Hypothalamus (tissue), 51 donors: ENCODE measurements around the gene SIPA1L3.

ENCODE experiments used
- DNase-seq, 51 donors: peaks; one replicate each; lab custom pipeline; 2025; lab: John Stamatoyannopoulos, UW

Gene SIPA1L3

DNA sequence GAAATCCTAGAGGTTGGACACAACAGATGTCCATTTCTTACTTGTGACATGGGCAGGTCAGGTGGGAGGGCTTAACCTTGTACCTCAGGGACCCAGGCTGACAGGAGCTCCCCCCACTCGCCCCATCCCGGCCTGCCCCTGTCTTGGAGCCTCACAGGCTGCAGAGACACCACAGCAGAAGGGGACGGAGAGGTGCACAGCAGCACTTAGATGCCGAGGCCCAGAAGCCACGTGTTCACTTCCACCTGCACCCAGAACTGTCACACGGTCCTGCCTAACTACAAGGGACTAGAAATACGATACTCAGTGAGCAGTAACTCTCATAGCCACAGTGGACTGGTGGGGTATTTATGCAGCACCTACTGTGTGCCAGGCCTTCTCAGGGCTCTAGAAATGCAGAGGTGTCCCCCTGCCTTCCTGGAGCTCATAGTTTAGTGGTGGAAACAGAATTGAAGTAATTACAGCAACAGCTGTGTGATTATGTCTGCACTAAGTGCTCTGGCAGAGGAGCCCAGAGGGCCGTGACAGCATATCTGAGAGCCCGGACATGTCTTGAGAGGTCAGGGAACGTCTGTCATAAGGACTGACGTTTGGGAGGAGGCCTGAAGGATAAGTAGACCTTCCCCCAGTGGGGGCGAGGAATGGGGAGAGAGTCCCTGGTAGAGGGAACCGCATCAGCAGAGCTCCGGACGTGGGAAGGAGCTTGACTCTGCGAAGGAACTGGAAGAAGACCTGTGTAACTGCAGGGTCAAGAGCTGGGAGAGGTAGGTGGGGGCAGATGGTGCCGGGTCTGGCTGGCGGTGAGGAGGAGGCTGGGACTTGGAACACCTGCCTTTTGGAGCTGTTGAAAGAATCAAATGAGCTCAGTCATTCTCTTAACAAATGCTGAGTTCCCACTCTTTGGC, 130.0 kb downstream of the SIPA1L3 start:
- DNase-seq: no peak

DNA sequence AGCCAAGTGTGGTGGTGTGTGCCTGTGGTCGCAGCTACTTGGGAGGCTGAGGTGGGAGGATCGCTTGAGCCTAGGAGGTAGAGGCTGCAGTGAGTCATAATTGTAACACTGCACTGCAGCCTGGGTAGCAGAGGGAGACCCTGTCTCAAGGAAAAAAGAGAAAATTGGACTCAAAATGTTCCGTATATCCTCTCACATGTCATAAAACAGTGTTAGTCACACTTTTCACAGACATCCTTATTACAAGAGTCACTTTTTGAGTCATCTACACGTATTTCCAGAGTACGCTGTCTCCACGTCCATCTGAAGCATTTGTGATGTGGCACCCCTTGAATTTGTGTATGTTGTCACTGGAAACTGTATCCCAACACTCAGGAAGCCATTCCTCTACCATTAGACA, 133.0 kb downstream of the SIPA1L3 start:
- no peak for DNase-seq

DNA sequence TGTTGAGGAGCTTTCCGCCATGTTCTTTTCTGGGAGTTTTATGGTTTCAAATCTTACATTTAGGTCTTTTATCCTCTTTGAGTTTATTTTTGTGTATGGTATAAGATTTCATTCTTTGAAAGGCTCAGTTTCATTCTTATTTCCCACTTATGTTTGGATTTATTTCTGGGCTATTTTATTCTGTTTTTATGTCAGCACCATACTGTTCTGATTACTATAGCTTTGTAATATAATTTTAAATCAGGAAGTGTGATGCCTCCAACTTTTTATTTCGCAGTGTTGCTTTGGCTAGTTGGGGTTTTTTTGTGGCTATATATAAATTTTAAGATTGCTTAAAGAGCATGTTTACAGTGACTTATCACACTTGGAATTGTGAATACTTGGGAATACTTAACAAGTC, 135.1 kb downstream of the SIPA1L3 start:
- no peak for DNase-seq

DNA sequence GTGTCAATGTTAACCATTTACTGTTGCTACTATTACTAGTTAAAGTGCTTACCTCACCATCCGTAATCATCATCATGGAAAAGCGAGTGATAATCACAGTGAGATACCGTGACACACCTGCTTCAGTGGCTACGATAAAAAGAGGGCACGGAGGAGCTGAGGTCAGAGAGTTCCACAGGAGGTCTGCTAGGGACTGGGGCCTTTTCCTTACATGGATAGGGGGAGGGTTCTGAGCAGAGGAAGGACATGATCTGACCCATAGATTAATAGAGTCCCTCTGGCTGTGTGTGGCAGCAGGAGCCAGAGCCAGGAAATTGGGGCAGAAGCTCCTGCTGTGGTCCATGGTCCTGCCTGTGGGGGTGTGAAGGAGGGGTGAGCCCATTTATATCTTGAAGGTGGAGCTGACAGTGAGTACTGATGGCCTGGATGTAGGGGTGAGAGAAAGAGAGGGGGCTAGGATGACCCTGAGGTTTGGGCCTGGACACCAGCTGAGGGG, 136.7 kb downstream of the SIPA1L3 start:
- no peak for DNase-seq

DNA sequence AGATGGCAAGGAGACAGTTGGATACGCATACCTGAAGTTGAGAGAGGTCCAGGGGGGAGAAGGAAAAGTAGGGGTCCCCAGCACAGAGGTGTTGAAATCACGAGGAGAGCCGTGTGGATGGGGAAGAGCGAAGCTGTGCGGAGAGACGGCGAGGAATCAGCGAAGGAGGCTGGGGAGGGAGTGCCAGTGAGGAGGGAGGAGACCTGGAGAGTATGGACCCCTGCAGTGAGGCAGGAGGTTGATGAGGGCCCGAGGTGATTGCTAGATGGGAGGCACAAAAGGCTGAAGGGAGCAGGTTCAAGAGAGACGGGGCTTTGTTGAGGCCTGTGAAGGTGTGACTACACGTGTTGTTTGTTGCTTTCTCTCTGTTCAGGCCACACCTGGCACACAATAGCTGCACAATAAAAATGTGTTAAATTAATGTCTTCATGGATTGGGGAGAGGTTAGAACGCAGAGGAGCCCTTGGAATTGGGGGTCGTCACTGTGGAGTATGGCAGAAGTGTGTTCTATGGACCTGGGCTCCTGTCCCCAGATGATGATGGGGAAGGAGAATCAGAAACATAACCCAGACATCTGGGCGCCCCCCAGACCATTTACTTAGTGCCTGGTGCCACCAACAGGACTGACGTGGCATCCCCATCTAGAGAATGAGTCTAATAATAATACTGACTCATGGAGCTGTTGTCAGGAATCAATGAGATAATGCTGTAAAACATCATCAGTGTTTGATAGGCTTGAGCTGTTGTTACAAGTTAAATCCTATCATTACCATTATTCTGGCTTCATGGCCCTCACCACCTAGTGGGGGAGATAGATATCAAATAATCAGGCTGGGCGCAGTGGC, 137.5 kb downstream of the SIPA1L3 start:
- no peak for DNase-seq

DNA sequence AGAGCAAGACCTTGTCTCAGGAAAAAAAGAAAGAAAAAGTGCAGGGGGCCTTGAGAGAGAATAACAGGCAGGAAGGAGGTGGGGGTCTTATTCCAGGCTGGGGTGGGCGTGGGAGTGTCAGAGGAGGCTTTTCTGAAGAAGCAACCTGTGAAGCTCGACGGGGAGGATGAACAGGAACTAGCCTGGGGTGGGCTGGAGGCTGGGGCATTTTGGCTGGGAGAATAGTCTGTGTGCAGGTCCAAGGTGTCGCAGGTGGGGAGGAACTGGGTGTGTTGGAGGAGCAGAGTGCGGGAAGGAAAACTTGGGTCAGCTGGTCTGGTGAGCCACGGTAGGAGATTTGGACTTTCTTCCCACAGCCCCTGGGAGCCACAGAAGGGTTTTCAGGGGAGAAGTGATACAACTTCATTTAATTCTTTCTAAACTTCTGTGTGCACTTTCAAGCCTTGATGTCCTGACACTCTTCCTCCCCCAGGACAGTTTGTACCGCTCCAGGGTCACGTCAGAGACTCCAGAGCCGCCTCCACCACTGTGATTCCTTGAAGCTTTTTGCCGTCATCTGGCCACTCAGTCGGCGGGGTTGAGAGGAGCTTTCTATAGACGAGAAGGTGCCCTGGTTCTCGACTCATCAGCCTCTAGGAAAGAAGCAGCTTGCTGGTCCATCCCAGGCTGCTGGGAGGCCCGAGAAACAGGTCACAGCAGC, 138.7 kb downstream of the SIPA1L3 start:
- DNase-seq: no peak

DNA sequence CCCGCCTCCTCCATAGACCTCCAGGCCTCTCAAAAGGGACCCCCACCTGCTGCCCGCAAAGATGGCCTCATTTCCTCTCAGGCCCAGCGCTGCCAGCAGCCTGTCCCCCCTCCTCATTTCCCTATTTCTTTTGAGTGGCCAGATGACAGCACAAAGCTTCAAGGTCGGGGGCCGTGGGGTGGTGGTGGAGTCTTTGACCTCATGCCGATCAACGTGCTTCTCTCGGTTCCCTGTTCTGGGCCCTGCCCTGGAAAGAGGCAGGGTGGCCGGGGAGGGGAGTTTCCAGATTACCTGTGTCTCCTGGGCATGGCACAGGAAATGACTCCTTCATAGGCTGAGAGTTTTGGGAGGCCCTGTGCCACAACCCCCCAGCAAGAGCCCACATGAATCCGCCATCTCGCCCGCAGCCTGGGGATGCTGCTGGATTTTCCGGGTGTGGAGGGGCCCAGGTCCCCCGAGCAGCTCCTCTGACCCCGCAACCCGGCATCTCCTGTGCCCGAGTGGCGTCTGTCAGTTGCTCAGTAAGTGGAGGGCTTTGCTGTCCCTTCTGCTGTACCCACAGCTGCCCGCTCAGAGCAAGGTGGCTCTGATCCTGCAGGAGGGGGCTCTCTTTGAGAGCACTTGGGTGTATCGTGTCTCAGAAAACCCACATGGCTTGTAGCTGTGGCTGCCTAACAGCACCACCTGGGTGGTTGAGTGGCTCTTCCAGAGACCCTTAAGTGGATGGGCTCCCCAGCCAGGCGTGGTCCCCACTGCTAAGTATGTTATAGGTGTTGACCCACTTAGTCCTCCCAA, 139.4 kb downstream of the SIPA1L3 start:
- no peak for DNase-seq

DNA sequence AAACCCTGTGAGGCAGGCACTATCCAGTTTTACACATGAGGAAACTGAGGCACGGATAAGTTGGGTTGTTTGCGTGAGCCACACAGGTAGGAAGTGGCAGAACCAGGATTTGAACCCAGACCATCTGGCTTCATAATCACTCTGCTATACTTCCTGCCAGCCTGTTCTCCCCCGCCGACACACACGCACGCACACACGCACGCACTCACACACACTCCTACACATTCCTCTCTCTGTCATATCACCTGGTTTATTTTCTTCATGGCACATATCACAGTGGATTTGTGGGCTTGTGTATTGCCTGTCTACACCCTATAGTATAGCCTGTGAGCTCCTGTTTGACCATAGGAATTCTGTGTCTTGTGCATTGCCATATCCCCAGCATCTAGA, 140.0 kb downstream of the SIPA1L3 start:
- no peak for DNase-seq

DNA sequence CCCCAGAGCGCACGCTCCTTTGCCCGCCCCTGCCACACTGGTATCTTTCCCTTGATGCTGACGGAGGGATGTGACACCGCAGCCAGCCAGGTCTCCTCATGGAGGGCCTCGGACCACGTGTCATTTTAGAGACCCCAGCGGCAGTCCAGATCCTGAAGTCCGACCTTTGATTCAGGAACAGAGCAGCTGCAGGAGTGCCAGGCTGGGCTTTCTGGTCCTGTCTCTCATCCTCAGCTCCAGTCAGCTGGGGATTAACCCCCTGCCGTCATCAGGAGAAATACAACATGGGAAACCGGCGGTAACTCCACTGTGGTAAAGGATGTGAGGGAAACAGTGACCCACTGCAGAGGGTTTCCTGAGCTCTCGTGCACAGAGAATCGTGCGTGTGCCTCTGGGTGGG, 140.6 kb downstream of the SIPA1L3 start:
- DNase-seq: no peak

DNA sequence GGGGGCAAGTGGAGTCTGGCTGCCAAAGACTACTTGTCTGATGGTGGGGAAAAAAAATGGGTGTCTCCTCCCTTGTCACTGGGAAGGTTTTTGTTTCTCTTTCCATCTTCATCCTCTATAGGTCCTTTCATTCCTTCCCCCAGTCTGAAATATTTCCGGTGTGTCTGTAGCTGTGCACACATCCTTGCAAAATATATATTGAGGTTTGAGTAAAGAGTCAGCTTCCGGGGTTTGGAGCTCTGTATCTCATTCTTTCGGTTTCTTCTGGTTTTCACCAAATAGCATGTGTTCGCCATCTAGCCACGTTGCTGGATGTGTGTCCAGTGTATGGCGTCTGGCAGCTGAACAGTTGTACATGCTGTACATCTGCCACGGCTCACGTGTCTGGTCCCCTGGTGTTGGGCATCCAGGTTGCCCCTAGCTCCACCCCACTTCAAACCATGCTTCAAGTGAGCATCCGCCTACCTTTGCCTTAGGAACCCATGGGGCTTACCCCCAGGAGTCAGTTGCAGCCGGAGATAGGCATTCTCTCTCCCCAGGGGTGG, 142.2 kb downstream of the SIPA1L3 start:
- no peak for DNase-seq

DNA sequence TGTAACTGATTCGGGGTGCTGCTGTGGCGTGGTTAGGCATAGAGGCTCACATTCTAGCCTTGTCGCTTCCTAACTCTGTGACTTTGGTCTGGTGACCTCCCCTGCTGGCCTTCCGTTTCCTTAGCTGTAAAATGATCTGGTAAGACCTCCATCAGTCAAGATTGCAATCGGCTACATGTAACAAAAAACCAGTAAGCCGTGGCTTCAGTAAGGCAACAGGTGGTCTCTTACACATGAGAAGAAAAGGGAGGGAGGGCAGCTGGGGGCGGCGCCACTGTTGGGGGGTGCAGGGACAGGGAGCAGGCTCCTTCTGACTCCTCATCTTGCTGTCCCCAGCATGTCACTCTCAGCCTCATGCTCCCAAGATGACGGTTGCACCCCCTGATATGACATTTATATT, 148.0 kb downstream of the SIPA1L3 start:
- DNase-seq: no peak

DNA sequence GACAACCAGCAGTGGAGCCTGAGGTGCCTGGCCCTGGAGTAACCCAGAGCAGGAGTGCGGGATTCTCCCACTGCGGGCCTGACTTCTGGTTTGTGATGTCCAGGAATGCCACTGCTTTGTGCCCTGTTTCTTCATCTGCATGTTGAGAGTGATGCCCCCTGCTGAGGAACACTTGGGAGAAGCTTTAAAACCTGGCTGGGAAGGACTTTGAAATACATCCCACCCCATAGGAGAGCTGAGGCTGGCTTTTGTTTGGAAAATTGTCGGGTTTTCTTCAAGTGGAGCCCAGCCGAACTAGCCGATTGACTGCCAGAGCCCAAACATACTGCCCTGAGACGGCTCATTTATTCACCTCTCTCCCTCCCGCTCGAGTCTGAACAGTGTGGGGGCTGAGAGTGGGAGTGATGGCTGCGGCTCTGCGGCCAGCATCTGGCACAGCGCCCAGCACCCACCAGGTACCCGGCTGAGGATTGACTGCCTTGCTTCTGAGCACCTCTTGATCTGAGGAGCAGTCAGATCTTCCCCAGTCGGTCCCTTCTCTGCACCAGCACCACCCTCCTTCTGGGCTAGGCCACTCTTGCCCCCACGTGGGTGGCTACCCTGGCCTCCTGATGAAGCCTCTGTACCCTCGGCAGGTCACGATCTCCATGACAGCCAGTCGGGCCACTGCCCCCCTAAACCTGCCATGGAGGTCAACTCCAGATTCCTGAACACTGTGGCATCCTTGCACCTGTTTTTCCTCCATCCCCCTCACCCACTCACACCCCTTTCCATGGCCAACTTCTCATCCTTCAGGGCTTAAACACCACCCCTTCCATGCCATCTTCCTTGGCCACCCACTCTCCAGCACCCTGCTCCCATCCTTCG, 148.9 kb downstream of the SIPA1L3 start:
- no peak for DNase-seq

DNA sequence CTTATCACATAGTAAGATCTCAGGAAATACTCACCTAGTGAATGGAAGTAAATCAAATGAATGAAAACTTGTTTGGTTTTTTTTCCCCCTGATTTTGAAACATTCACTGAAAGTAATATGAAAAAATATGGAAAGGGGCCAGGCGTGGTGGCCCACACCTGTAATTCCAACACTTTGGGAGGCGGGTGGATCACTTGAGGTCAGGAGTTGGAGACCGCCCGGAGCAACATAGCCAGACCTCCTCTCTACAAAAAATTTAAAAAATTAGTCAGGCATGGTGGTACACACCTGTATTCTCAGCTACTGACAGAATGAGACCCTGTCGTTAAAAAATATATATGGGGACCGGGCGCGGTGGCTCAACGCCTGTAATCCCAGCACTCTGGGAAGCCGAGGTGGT, 149.6 kb downstream of the SIPA1L3 start:
- DNase-seq: no peak

DNA sequence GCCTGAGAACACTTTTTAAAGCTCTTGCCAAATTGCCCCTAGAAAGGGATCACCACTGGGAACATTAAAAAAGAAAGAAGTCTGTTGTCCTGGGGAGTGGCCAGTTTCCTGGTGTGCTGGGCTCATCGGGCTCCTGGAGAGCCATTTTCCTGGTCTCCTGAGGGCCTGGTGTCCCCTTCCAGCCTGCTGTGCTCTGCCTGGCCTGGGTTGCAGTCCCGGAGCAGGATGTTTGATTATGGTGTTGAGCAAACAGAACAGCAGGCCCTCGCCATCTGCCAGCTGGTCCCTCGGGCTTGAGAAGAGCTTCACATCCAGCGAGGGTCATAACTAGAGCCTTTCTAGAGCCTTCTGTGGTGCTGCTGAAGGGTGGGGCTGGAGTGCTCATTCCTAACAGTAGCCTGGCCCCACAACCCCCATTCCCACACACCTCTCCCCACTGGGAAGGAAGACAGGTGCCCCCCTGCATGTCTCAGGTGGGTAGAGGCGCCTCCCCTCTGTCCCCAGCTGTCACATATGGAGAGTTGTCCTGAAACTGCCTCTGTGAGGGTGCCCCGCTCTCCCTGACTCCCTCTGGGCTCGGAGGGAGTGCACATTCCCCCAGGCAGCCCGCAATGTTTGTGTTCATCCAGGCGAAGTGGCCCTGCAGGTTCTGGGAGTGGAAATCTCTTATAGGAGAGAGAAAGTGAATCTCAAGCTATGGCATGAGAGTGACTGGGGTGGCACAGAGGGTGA, 151.1 kb downstream of the SIPA1L3 start:
- DNase-seq: no peak

DNA sequence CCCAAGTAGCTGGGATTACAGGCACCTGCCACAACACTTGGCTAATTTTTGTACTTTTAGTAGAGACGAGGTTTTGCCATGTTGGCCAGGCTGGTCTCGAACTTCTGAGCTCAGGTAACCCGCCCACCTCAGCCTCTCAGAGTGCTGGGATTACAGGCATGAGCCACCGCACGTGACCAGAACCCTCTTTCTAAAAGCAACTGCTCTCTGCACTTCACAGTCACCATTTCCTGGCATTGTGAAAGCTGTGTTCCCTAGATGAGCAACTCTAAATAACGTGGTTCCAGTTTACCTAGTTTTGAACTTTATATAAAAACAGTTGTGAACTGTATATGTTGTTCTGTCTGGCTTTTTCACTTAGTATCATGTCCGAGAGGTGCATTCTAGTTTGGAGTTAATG, 152.9 kb downstream of the SIPA1L3 start:
- DNase-seq: no peak

DNA sequence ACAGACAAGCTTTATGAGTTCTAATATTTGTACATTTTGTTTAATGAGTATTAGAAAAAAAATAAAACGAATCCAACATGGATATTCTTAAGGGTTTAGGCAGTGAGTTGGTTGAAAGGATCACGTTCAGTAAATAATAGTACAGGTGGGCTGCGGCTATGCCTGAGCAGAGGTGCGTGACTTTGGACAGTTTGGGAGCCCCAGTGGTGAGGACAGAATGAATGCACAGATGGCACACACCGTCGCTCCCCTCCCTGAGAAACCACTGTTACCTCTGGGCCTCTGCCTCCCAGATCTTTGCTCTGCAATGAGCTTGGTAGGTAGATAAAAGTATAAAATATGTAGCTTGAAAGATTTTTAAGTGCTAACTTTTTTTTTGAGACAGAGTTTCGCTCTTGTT, 153.3 kb downstream of the SIPA1L3 start:
- no peak for DNase-seq

DNA sequence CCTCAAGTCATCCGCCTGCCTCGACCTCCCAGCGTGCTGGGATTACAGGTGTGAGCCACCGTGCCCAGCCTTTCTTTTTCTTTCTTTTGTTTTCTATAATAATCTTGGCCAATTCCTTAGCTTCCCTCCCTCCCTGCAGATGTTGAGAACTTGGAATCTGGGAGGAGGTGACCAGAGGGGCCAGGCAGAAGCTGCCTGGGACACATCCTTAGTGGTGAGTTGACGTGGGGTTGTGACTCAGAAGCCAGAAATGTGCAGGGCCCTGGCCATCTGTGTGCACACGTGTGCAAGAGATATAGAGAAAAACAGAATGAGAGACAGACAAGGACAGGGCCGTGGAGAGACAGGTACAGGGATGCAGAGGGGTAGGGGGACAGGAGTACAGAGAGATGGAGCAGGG, 154.3 kb downstream of the SIPA1L3 start:
- no peak for DNase-seq
